OCI-LY3 (cell line): ENCODE data around the gene PPP3R1.

Source experiments
- H2AFZ ChIP-seq: fragments of 200-600, 300-600 bp; shearing (Covaris generic); 2 replicates; pipeline ENCODE4 v1.6.0; 2014; ENCODE audit warnings: antibody characterized with exemption, low read depth, low read length
- H3K27ac ChIP-seq: fragments of 200-600, 300-600 bp; sonication (generic); 2 replicates; pipeline ENCODE4 v1.5.1; 2014; ENCODE audit warnings: mild to moderate bottlenecking, low read length, moderate library complexity, mixed read lengths
- H3K27me3 ChIP-seq: fragments of 200-600, 300-600 bp; sonication (generic); 2 replicates; pipeline ENCODE4 v1.6.1; 2014; ENCODE audit warnings: low read depth, low read length, mixed read lengths
- H3K36me3 ChIP-seq: fragments of 200-600, 300-600 bp; sonication (generic); replicated peaks from 2 replicates; pipeline ENCODE3; 2014; ENCODE audit warnings: low read depth, low read length, mixed read lengths
- H3K4me1 ChIP-seq: fragments of 300-600, 200-600 bp; sonication (generic); 2 replicates; pipeline ENCODE4 v1.6.1; 2014; ENCODE audit warnings: low read length, mixed read lengths
- H3K4me2 ChIP-seq: fragments of 200-600, 300-600 bp; sonication (generic); 2 replicates; pipeline ENCODE4 v1.6.1; 2014; ENCODE audit warnings: low read length, mixed read lengths
- H3K4me3 ChIP-seq: fragments of 300-600, 200-600 bp; sonication (generic); 2 replicates; pipeline ENCODE4 v1.5.1; 2014; ENCODE audit warnings: antibody characterized with exemption, mild to moderate bottlenecking, low read length, moderate library complexity
- H3K79me2 ChIP-seq: fragments of 300-600, 200-600 bp; shearing (Covaris generic); 2 replicates; pipeline ENCODE4 v1.6.1; 2014; ENCODE audit warnings: mild to moderate bottlenecking, low read length, mixed read lengths
- H3K9ac ChIP-seq: fragments of 300-600, 200-600 bp; shearing (Covaris generic); 2 replicates; pipeline ENCODE4 v1.6.0; 2014; ENCODE audit warnings: mild to moderate bottlenecking, low read length, moderate library complexity
- H3K9me3 ChIP-seq: fragments of 200-600, 300-600 bp; shearing (Covaris generic); 2 replicates; pipeline ENCODE4 v1.6.1; 2014; ENCODE audit warnings: low read length, mixed read lengths; ENCODE audit not compliant: insufficient read depth
- H4K20me1 ChIP-seq: fragments of 200-600, 300-600 bp; sonication (generic); 2 replicates; pipeline ENCODE4 v1.6.1; 2016; ENCODE audit warnings: low read length, mixed read lengths; ENCODE audit not compliant: insufficient read depth
- EZH2phosphoT487 ChIP-seq: fragments of 200-600 bp; shearing (Covaris generic); IDR thresholded peaks from 2 replicates; pipeline ENCODE4 v1.6.1; 2018; ENCODE audit warnings: antibody characterized with exemption, mixed run types, low read depth
- TF ChIP-seq, protein P1 (sequence below): fragments of 200-600, 300-600 bp; sonication (generic); IDR thresholded peaks from 2 replicates; pipeline ENCODE4 v1.5.1; 2014; ENCODE audit warnings: antibody characterized with exemption, low read length, low read depth

Gene PPP3R1

DNA sequence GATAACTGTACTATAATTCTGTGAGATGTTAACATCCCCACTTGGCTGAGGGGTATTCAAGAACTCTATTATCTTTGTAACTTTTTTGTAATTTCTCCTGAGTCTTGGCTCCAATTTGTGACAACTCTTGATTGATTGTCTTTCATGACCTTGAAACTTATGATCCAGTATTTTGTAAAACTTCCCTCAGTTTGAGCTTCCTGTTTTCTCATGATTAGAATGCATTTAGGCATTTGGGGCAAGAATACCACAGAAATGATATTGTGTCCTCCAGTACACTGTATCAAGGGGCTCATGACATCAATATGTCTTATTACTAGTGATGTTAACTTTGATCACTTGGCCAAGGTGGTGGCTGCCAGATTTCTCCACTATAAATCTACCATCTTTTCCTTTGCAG lies 57.2 kb downstream of the PPP3R1 start:
- H3K4me2 ChIP-seq = no peak overlapping the region
- H3K36me3 ChIP-seq = no peaks in the 10 kb centered on the region
- no peak overlapping the region for H2AFZ ChIP-seq
- no peaks in the 10 kb centered on the region for H3K27me3 ChIP-seq
- no peaks in the 10 kb centered on the region for H3K9me3 ChIP-seq
- no peak overlapping the region for H3K4me3 ChIP-seq
- H3K4me1 ChIP-seq = no peaks in the 10 kb centered on the region
- no peak overlapping the region for H3K9ac ChIP-seq
- H3K27ac ChIP-seq = no peak overlapping the region
- TF ChIP-seq, protein P1, sequence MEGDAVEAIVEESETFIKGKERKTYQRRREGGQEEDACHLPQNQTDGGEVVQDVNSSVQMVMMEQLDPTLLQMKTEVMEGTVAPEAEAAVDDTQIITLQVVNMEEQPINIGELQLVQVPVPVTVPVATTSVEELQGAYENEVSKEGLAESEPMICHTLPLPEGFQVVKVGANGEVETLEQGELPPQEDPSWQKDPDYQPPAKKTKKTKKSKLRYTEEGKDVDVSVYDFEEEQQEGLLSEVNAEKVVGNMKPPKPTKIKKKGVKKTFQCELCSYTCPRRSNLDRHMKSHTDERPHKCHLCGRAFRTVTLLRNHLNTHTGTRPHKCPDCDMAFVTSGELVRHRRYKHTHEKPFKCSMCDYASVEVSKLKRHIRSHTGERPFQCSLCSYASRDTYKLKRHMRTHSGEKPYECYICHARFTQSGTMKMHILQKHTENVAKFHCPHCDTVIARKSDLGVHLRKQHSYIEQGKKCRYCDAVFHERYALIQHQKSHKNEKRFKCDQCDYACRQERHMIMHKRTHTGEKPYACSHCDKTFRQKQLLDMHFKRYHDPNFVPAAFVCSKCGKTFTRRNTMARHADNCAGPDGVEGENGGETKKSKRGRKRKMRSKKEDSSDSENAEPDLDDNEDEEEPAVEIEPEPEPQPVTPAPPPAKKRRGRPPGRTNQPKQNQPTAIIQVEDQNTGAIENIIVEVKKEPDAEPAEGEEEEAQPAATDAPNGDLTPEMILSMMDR = no peak
- TF ChIP-seq EZH2phosphoT487 = no peak
- peaks cover 69% of the 10 kb centered on the region for H3K79me2 ChIP-seq
- peaks cover 32% of the 10 kb centered on the region for H4K20me1 ChIP-seq

GRCh38 chr2:68193787-68194372 lies 58.5 kb downstream of the PPP3R1 start:
- Histone ChIP-seq H3K4me1 (no peaks in the 10 kb centered on the region), H3K27me3 (no peaks in the 10 kb centered on the region), H3K9ac (no peak overlapping the region), H2AFZ (no peak overlapping the region), H3K79me2 (peaks cover 61% of the 10 kb centered on the region), H3K36me3 (no peaks in the 10 kb centered on the region), H3K27ac (no peak overlapping the region), H3K4me2 (no peak overlapping the region), H3K4me3 (no peak overlapping the region), H3K9me3 (no peaks in the 10 kb centered on the region), H4K20me1 (peaks cover 27% of the 10 kb centered on the region)
- TF ChIP-seq EZH2phosphoT487 = no peak
- TF ChIP-seq, protein P1 = no peak

GRCh38 chr2:68193144-68193543 lies 59.2 kb downstream of the PPP3R1 start:
- no peak overlapping the region for H2AFZ ChIP-seq
- H3K9me3 ChIP-seq = no peaks in the 10 kb centered on the region
- peaks cover 23% of the 10 kb centered on the region for H4K20me1 ChIP-seq
- no peaks in the 10 kb centered on the region for H3K4me1 ChIP-seq
- no peak overlapping the region for H3K4me3 ChIP-seq
- no peak overlapping the region for H3K27ac ChIP-seq
- peaks cover 63% of the 10 kb centered on the region for H3K79me2 ChIP-seq
- H3K36me3 ChIP-seq = no peaks in the 10 kb centered on the region
- TF ChIP-seq EZH2phosphoT487 = no peak
- TF ChIP-seq, protein P1 = no peak
- H3K9ac ChIP-seq = no peak overlapping the region
- no peak overlapping the region for H3K4me2 ChIP-seq
- no peaks in the 10 kb centered on the region for H3K27me3 ChIP-seq

DNA sequence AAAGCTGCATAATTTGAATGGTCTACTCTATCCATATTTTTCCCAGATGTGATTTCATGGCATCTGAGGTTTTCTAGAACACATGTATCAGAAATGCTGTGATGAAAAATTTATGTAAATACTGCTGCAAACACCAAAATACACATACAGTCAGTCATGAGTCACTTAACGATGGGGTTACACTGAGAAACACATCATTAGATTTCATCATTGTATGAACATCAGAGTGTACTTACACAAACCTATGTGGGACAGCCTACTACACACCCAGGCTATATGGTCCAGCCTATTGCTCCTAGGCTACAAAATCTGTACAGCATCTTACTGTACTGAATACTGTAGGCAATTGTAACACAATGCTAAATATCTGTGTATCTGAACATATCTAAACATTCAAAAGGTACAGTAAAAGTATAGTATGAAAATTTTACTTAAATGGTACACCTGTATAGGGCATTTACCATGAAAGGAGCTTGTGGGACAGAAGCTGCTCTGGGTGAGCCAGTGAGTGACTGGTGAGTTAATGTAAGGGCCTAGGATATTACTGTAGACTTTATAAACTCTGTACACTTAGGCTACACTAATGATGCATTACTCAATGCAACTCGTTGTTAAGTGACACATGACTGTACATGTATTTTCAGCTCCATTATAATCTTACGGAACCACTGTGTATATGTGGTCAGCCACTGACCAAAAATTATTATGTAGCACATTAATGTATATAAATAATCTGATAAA lies 61.2 kb downstream of the PPP3R1 start:
- no peak overlapping the region for H3K4me2 ChIP-seq
- no peak overlapping the region for H3K27ac ChIP-seq
- H3K27me3 ChIP-seq = no peaks in the 10 kb centered on the region
- no peak for TF ChIP-seq EZH2phosphoT487
- TF ChIP-seq, protein P1 = no peak
- H3K9me3 ChIP-seq = no peaks in the 10 kb centered on the region
- H3K4me1 ChIP-seq = no peaks in the 10 kb centered on the region
- peaks cover 18% of the 10 kb centered on the region; the same call in 1 of the 2 replicates for H4K20me1 ChIP-seq
- peaks cover 56% of the 10 kb centered on the region for H3K79me2 ChIP-seq
- no peak overlapping the region for H3K9ac ChIP-seq
- H3K4me3 ChIP-seq = no peak overlapping the region
- peaks cover 7% of the 10 kb centered on the region for H3K36me3 ChIP-seq
- no peak overlapping the region for H2AFZ ChIP-seq
